Kidney (tissue), 14 donors: ENCODE results near the gene SLC39A11. TPM values are rescaled to one million over a fixed set of nuclear protein-coding genes. Genes with fewer than 3 reads are reported as not detected.
A peak's percentile ranks its signal among the peaks of the same experiment; 100 is the strongest.

ENCODE experiments used
- DNase-seq, 5 donors: peaks; one replicate each; pipeline ENCODE4 v3.0.0-alpha.2; 2013 to 2020
- FAIRE-seq: peaks from 2 replicates; lab custom pipeline; 2012; peaks lifted over from hg19 to GRCh38; lab: Jason Lieb, UNC
- H3K27ac ChIP-seq, 2 donors: one replicate each; pipeline ENCODE4 v1.7.0; 2013; ENCODE audit warnings: low read depth in 2 of 2, low read length in 2 of 2, inconsistent platforms in 1 of 2
- H3K27me3 ChIP-seq: one replicate; pipeline ENCODE4 v1.7.1; 2013; ENCODE audit warnings: low read length, inconsistent platforms; ENCODE audit not compliant: control insufficient read depth, insufficient read depth
- H3K36me3 ChIP-seq, 3 donors: one replicate each; pipeline versions ENCODE4 v1.7.0 to v1.7.1; 2013; ENCODE audit warnings: low read length in 3 of 3, control low read depth in 1 of 3, inconsistent platforms in 1 of 3; ENCODE audit not compliant: insufficient read depth in 3 of 3, control insufficient read depth in 2 of 3
- H3K4me1 ChIP-seq, 3 donors: one replicate each; pipeline versions ENCODE4 v1.7.0 to v1.7.1; 2013; ENCODE audit warnings: low read length in 3 of 3, inconsistent platforms in 1 of 3, low read depth in 1 of 3; ENCODE audit not compliant: control insufficient read depth in 2 of 3, insufficient read depth in 2 of 3
- H3K4me3 ChIP-seq, 3 donors: one replicate each; pipeline versions ENCODE4 v1.7.0 to v1.8.1; 2013; ENCODE audit warnings: low read length in 3 of 3, control low read depth in 1 of 3, inconsistent platforms in 1 of 3
- H3K9ac ChIP-seq, 3 donors: one replicate each; pipeline versions ENCODE4 v1.7.0 to v1.7.1; 2013; ENCODE audit warnings: low read length in 3 of 3, control low read depth in 1 of 3, inconsistent platforms in 1 of 3
- H3K9me3 ChIP-seq, 3 donors: one replicate each; pipeline versions ENCODE4 v1.7.0 to v1.7.1; 2013; ENCODE audit warnings: low read length in 3 of 3, control low read depth in 1 of 3, inconsistent platforms in 1 of 3; ENCODE audit not compliant: control insufficient read depth in 2 of 3, insufficient read depth in 1 of 3
- intact Hi-C: fragments of 100-400 bp; cut with DNase I; formaldehyde crosslinking; loops from one replicate; pipeline ENCODE4 v1.11.1; 2022
- polyA plus RNA-seq: library from polyadenylated mRNA; stranded (reverse); fragments of 350-450 nt; fragmentation: Illumina TruSeq; extraction: RNeasy Lipid Tissue Mini Kit (QIAGEN cat#74804); gene quantifications from one replicate; pipeline ENCODE4 v1.2.3, GENCODE V29; 2014; ENCODE audit warnings: low read depth, low replicate concordance; ENCODE audit not compliant: insufficient read depth
- total RNA-seq: library from RNA; stranded (reverse); fragmentation: NEBNext Ultra II Directional; extraction: Animal tissue kit (Norgen Biotek cat#: 25700); gene quantifications from one replicate; pipeline ENCODE4 v1.2.1, GENCODE V29; 2021
- TF ChIP-seq, protein P1 (sequence below): IDR thresholded peaks from 3 replicates; pipeline ENCODE4 v1.5.1; 2012; ENCODE audit warnings: mild to moderate bottlenecking, moderate library complexity, borderline replicate concordance; ENCODE audit not compliant: insufficient read depth; ENCODE audit errors: extremely low read depth
- donor health status: control.
- donor health status: control.
- donor health status: control.
- donor health status: control.
- donor health status: control.
- donor health status: DM: yes; HTN: yes; CAD: no.
- donor health status: Normal renal cell carcinoma (clear cell type).

SLC39A11 gene
- total and polyA plus RNA-seq, 2 donors from 2014 or later = 19.7 to 37.2 TPM

- H3K9ac ChIP-seq = no peak overlapping the region
- no peak for FAIRE-seq
- intact Hi-C loops = no loop called here
- peak in 1 of 5 donors; percentile 10 for DNase-seq
- no peak overlapping the region for H3K4me3 ChIP-seq
- H3K4me1 ChIP-seq = peaks cover 0 to 5% (median 0%) of the 10 kb centered on the region in 3 donors
- H3K9me3 ChIP-seq = no peaks in the 10 kb centered on the region
- TF ChIP-seq, protein P1, sequence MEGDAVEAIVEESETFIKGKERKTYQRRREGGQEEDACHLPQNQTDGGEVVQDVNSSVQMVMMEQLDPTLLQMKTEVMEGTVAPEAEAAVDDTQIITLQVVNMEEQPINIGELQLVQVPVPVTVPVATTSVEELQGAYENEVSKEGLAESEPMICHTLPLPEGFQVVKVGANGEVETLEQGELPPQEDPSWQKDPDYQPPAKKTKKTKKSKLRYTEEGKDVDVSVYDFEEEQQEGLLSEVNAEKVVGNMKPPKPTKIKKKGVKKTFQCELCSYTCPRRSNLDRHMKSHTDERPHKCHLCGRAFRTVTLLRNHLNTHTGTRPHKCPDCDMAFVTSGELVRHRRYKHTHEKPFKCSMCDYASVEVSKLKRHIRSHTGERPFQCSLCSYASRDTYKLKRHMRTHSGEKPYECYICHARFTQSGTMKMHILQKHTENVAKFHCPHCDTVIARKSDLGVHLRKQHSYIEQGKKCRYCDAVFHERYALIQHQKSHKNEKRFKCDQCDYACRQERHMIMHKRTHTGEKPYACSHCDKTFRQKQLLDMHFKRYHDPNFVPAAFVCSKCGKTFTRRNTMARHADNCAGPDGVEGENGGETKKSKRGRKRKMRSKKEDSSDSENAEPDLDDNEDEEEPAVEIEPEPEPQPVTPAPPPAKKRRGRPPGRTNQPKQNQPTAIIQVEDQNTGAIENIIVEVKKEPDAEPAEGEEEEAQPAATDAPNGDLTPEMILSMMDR = no peak
- no peaks in the 10 kb centered on the region for H3K27me3 ChIP-seq
- peak overlapping the region in 1 of 2 donors; percentile 22 for H3K27ac ChIP-seq
- H3K36me3 ChIP-seq = no peaks in the 10 kb centered on the region
Observed at GRCh38 chr17:73122953-73123605, 30.6 kb upstream of the SLC39A11 start.

GRCh38 chr17:73121506-73121905, 29.0 kb upstream of the SLC39A11 start:
- Histone ChIP-seq H3K4me1 (peaks cover 0 to 5% (median 0%) of the 10 kb centered on the region in 3 donors), H3K9ac (no peak overlapping the region), H3K36me3 (no peaks in the 10 kb centered on the region), H3K9me3 (no peaks in the 10 kb centered on the region), H3K27ac (no peak overlapping the region), H3K27me3 (no peaks in the 10 kb centered on the region), H3K4me3 (no peak overlapping the region)
- TF ChIP-seq, protein P1 = no peak
- FAIRE-seq = no peak
- intact Hi-C loops = no loop called here
- DNase-seq = peak in 1 of 5 donors; percentile 49

- H3K9ac ChIP-seq = no peak overlapping the region
- TF ChIP-seq, protein P1 = no peak
- H3K27ac ChIP-seq = no peak overlapping the region
- no peaks in the 10 kb centered on the region for H3K9me3 ChIP-seq
- DNase-seq = no peak
- H3K36me3 ChIP-seq = no peaks in the 10 kb centered on the region
- H3K27me3 ChIP-seq = no peaks in the 10 kb centered on the region
- FAIRE-seq = no peak
- peaks cover 0 to 5% (median 0%) of the 10 kb centered on the region in 3 donors for H3K4me1 ChIP-seq
- intact Hi-C loops = no loop called here
- H3K4me3 ChIP-seq = no peak overlapping the region
Observed at GRCh38 chr17:73119631-73120030, 27.1 kb upstream of the SLC39A11 start.
